Heart left ventricle (tissue), 13 donors: ENCODE data around the gene ZMYND10.

Experiments used
- CTCF ChIP-seq, 12 donors: fragments of 200-600 bp; sonication (generic) in 4 of 12; IDR thresholded peaks; one replicate each; pipeline versions ENCODE4 v1.5.0 to v1.8.0; 2018 to 2022; ENCODE audit warnings: antibody characterized with exemption in 12 of 12, mild to moderate bottlenecking in 5 of 12
- POLR2A ChIP-seq, 2 donors: fragments of 450-650 bp; IDR thresholded peaks; one replicate each; pipeline ENCODE4 v1.6.1; 2017; ENCODE audit warnings: antibody characterized with exemption in 2 of 2, mild to moderate bottlenecking in 2 of 2, moderate library complexity in 2 of 2
- donor health status: ischemic (EF 13 %, LVEDD 7.1; RV severe dilation, severe dysfunction).
- donor health status: DM: no; HTN: yes; CAD: no.
- donor health status: DM: no; HTN: no; CAD: no.
- donor health status: ischemic (EF 25% LVEDD 6.9; RV normal size, moderate dysfunction).
- donor health status: ischemic (EF 25% LVEDD 5.7; RV mildly dilated, moderate dysfunction).
- donor health status: ischemic (EF 35%, LVEDD 5.7; RV mildly dilated, moderate dysfunction).
- donor health status: nonischemic (EF 11% LVEDD 7.7; RV severe dilation, severe dysfunction).
- donor health status: DM: yes; HTN: yes; CAD: no.
- donor health status: PGD.
- donor health status: ischemic (EF 29% LVEDD 5.4; RV normal size, mild dysfunction).
- donor health status: nonischemic (EF 23%, LVEDD 6.1; RV moderate dilation, normal function).

- TF ChIP-seq POLR2A (IDR thresholded peaks at IDR 0.05) (no peak), CTCF (IDR thresholded peaks at IDR 0.05) (no peak)
Measured at GRCh38 chr3:50345586-50346234, at the start of gene ZMYND10.
